GM23338 (cell line): ENCODE results near the gene AEBP2. TPM values are rescaled to one million over a fixed set of nuclear protein-coding genes. Genes with fewer than 3 reads are reported as not detected.

Experiments
- ATAC-seq: fragments of 200-7000 bp; cut with Tn5 transposase; 3 replicates; pipeline ENCODE4 v1.9.1; 2020
- DNase-seq: peaks from one replicate; pipeline ENCODE4 v3.0.0-alpha.2; 2015; ENCODE audit warnings: low spot score
- H2AFZ ChIP-seq: fragments of 200-600 bp; sonication (generic); 2 replicates; pipeline ENCODE4 v1.8.0; 2016; ENCODE audit warnings: antibody characterized with exemption, mild to moderate bottlenecking, moderate library complexity
- H3F3A ChIP-seq: fragments of 200-600 bp; sonication (generic); replicated peaks from 2 replicates; pipeline ENCODE4 v1.8.0; 2017; ENCODE audit warnings: antibody characterized with exemption, mixed run types, low read depth
- H3K27ac ChIP-seq: fragments of 200-600 bp; sonication (generic); 2 replicates; pipeline ENCODE4 v1.6.1; 2016; ENCODE audit warnings: low read depth
- H3K27me3 ChIP-seq: fragments of 200-600 bp; sonication (generic); 2 replicates; pipeline ENCODE4 v1.8.0; 2016; ENCODE audit warnings: mild to moderate bottlenecking, mixed run types, moderate library complexity; ENCODE audit not compliant: insufficient read depth
- H3K36me3 ChIP-seq: fragments of 200-600 bp; sonication (generic); 2 replicates; pipeline ENCODE4 v1.8.0; 2016; ENCODE audit warnings: mild to moderate bottlenecking; ENCODE audit not compliant: insufficient read depth
- H3K4me1 ChIP-seq: fragments of 200-600 bp; sonication (generic); 2 replicates; pipeline ENCODE4 v1.8.0; 2016; ENCODE audit warnings: mild to moderate bottlenecking, moderate library complexity; ENCODE audit not compliant: insufficient read depth
- H3K4me2 ChIP-seq: fragments of 200-600 bp; sonication (generic); 2 replicates; pipeline ENCODE4 v1.7.1; 2017; ENCODE audit warnings: mixed run types
- H3K4me3 ChIP-seq: fragments of 200-600 bp; sonication (generic); 2 replicates; pipeline ENCODE4 v1.6.1; 2016; ENCODE audit warnings: mixed run types
- H3K79me2 ChIP-seq: fragments of 200-600 bp; sonication (generic); replicated peaks from 2 replicates; pipeline ENCODE4 v1.8.0; 2017; ENCODE audit warnings: mild to moderate bottlenecking; ENCODE audit not compliant: insufficient read depth
- H3K9me2 ChIP-seq: fragments of 200-600 bp; sonication (generic); 2 replicates; pipeline ENCODE4 v1.8.0; 2017; ENCODE audit not compliant: insufficient read depth
- H4K20me1 ChIP-seq: fragments of 200-600 bp; sonication (generic); replicated peaks from 2 replicates; pipeline ENCODE4 v1.8.0; 2017; ENCODE audit warnings: mild to moderate bottlenecking; ENCODE audit not compliant: insufficient read depth
- H3K27ac Mint-ChIP-seq: 2 replicates; pipeline ENCODE4 v1.8.0; 2020; ENCODE audit warnings: inconsistent platforms, mild to moderate bottlenecking, moderate library complexity, mixed read lengths
- H3K27me3 Mint-ChIP-seq: 3 replicates; pipeline ENCODE4 v1.8.0; 2022; ENCODE audit warnings: low read depth, mild to moderate bottlenecking, moderate library complexity, mixed read lengths, inconsistent platforms; ENCODE audit not compliant: insufficient read depth, poor library complexity
- H3K36me3 Mint-ChIP-seq: 3 replicates; pipeline ENCODE4 v1.8.0; 2021; ENCODE audit warnings: low read depth, mild to moderate bottlenecking, inconsistent platforms, moderate library complexity, mixed read lengths
- H3K4me1 Mint-ChIP-seq: 3 replicates; pipeline ENCODE4 v1.8.0; 2020; ENCODE audit warnings: mild to moderate bottlenecking, inconsistent platforms, mixed read lengths
- H3K4me3 Mint-ChIP-seq: 3 replicates; pipeline ENCODE4 v1.8.0; 2021; ENCODE audit warnings: moderate library complexity, mild to moderate bottlenecking, inconsistent platforms, mixed read lengths
- H3K9me3 Mint-ChIP-seq: 3 replicates; pipeline ENCODE4 v1.8.0; 2020; ENCODE audit warnings: moderate library complexity, mild to moderate bottlenecking, inconsistent platforms, mixed read lengths
- CTCF ChIP-seq, 2 experiments: fragments of 200-600 bp in 1 of 2; sonication (generic) in 1 of 2; conservative IDR thresholded peaks; 2 replicates each; pipeline versions ENCODE4 v1.5.1 to v1.6.1; 2016 to 2017; ENCODE audit warnings: antibody characterized with exemption in 2 of 2, low read depth in 2 of 2, mild to moderate bottlenecking in 2 of 2, moderate library complexity in 1 of 2
- ETS1 ChIP-seq: IDR thresholded peaks from 2 replicates; pipeline ENCODE4 v1.6.1; 2016; ENCODE audit warnings: antibody characterized with exemption
- EZH2phosphoT487 ChIP-seq: fragments of 200-600 bp; sonication (generic); IDR thresholded peaks from one replicate; pipeline ENCODE4 v1.8.1; 2018; ENCODE audit warnings: antibody characterized with exemption; ENCODE audit not compliant: unreplicated experiment
- REST ChIP-seq: IDR thresholded peaks from one replicate; pipeline ENCODE4 v1.6.1; 2018; ENCODE audit warnings: antibody characterized with exemption; ENCODE audit not compliant: unreplicated experiment
- ZNF331 ChIP-seq: fragments of 250-450 bp; sonication (Bioruptor Pico); IDR thresholded peaks from 2 replicates; pipeline ENCODE4 v1.5.0; 2020; ENCODE audit warnings: low read depth, mild to moderate bottlenecking, moderate library complexity
- ZNF462 ChIP-seq: fragments of 250-450 bp; sonication (Bioruptor Pico); IDR thresholded peaks from 2 replicates; pipeline ENCODE4 v1.5.0; 2020; ENCODE audit warnings: mild to moderate bottlenecking, moderate library complexity
- polyA plus RNA-seq: library from polyadenylated mRNA; unstranded; fragments of >200 nt; fragmentation: Nextera tagmentation; extraction: Ambion mirVana; gene quantifications from 2 replicates; pipeline ENCODE4 v1.2.1, GENCODE V29; 2016
- total RNA-seq: library from RNA; depleted of rRNA; stranded (reverse); fragments of >200 nt; shearing (Covaris generic); gene quantifications from 2 replicates; pipeline ENCODE4 v1.2.3, GENCODE V29; 2014

Gene AEBP2
- total and polyA plus RNA-seq, 2 experiments from 2014 or later = 39.3 to 48.1 TPM

- no peak for TF ChIP-seq ZNF462 (CRISPR knock-in tag)
- TF ChIP-seq ETS1 = no peak
- TF ChIP-seq ZNF331 (CRISPR knock-in tag) = no peak
- no peak for TF ChIP-seq EZH2phosphoT487
Measured at GRCh38 chr12:19454837-19455236, 15.5 kb downstream of the AEBP2 start (continued).

GRCh38 chr12:19456176-19456575, 16.9 kb downstream of the AEBP2 start:
- H3K79me2 ChIP-seq = peaks cover 100% of the 10 kb centered on the region
- no peak for DNase-seq
- H2AFZ ChIP-seq = no peak overlapping the region
- TF ChIP-seq CTCF (conservative IDR thresholded peaks at IDR 0.05; ENCODE audit: low read depth in 2 of 2) (peak in 1 of 2 experiments; percentile 32; a peak in 1 of 4 replicates), REST (no peak)
- H3K4me1 ChIP-seq = peaks cover 34% of the 10 kb centered on the region
- ATAC-seq = no peak
- peaks cover 63% of the 10 kb centered on the region for H3K4me1 Mint-ChIP-seq
- H3K36me3 ChIP-seq = no peaks in the 10 kb centered on the region
- H3K27ac Mint-ChIP-seq = no peak overlapping the region
- H3K9me2 ChIP-seq = no peaks in the 10 kb centered on the region
- peaks cover 4% of the 10 kb centered on the region for H3K27me3 Mint-ChIP-seq
- no peak overlapping the region for H3K4me2 ChIP-seq
- H3K4me3 Mint-ChIP-seq = no peak overlapping the region
- H3K27me3 ChIP-seq = no peaks in the 10 kb centered on the region
- no peak overlapping the region for H3K4me3 ChIP-seq
- H3K36me3 Mint-ChIP-seq = peaks cover 48% of the 10 kb centered on the region
- H3K27ac ChIP-seq = no peak overlapping the region
- H3F3A ChIP-seq = no peaks in the 10 kb centered on the region
- H3K9me3 Mint-ChIP-seq = no peaks in the 10 kb centered on the region; the same call in 2 of the 3 replicates
- peaks cover 93% of the 10 kb centered on the region for H4K20me1 ChIP-seq
